ENCODE data around the gene RNF38.

DNA sequence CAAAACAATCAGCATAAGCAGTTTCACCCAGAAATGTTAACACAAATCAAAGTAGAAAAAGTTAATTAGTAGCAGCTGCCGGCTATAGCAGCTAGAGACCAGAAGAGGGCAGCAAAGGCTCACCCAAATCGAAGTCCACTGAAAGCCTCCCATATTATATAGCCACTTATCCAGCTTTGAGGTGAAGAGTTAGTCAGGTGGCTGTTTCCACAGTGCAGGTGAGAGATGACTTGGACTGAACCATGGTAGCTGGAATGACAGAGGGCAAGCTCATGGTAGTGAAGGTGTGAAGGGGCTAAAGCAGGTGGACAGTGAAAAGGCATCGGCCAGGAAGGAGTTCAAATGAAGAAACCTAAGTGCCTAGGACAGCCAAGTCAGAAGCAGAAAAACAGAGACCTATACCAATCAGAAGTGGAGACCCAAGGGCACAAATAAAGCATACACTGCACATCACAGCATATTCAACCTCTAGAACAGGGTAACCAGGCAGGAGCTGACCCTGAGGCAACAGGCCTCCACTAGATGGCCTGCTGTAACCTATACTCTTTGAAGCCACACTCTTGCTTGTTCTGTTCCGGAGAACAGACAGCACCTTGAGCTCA is 7.2 kb upstream of the RNF38 start:
- no peak for TF ChIP-seq TAF1 (IDR thresholded peaks at IDR 0.05; ENCODE audit: low read depth)
- TF ChIP-seq, protein P1, sequence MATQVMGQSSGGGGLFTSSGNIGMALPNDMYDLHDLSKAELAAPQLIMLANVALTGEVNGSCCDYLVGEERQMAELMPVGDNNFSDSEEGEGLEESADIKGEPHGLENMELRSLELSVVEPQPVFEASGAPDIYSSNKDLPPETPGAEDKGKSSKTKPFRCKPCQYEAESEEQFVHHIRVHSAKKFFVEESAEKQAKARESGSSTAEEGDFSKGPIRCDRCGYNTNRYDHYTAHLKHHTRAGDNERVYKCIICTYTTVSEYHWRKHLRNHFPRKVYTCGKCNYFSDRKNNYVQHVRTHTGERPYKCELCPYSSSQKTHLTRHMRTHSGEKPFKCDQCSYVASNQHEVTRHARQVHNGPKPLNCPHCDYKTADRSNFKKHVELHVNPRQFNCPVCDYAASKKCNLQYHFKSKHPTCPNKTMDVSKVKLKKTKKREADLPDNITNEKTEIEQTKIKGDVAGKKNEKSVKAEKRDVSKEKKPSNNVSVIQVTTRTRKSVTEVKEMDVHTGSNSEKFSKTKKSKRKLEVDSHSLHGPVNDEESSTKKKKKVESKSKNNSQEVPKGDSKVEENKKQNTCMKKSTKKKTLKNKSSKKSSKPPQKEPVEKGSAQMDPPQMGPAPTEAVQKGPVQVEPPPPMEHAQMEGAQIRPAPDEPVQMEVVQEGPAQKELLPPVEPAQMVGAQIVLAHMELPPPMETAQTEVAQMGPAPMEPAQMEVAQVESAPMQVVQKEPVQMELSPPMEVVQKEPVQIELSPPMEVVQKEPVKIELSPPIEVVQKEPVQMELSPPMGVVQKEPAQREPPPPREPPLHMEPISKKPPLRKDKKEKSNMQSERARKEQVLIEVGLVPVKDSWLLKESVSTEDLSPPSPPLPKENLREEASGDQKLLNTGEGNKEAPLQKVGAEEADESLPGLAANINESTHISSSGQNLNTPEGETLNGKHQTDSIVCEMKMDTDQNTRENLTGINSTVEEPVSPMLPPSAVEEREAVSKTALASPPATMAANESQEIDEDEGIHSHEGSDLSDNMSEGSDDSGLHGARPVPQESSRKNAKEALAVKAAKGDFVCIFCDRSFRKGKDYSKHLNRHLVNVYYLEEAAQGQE (IDR thresholded peaks at IDR 0.05; ENCODE audit: low read depth): no peak
- TF ChIP-seq YY1 (IDR thresholded peaks at IDR 0.05; ENCODE audit: low read depth): no peak
- no peak for TF ChIP-seq TCF12 (IDR thresholded peaks at IDR 0.05; ENCODE audit: low read depth)
- no peak for TF ChIP-seq CEBPB (IDR thresholded peaks at IDR 0.05)
- TF ChIP-seq TEAD4 (IDR thresholded peaks at IDR 0.05): no peak
- no peak for TF ChIP-seq CREB1 (IDR thresholded peaks at IDR 0.05; ENCODE audit: low read depth)
- TF ChIP-seq, protein P2, sequence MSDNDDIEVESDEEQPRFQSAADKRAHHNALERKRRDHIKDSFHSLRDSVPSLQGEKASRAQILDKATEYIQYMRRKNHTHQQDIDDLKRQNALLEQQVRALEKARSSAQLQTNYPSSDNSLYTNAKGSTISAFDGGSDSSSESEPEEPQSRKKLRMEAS (IDR thresholded peaks at IDR 0.05): no peak
- TF ChIP-seq RAD21 (IDR thresholded peaks at IDR 0.05; ENCODE audit: low read depth): peak; percentile 86
- TF ChIP-seq EGR1 (IDR thresholded peaks at IDR 0.05): no peak
